Gastroesophageal sphincter (tissue), 4 donors: ENCODE measurements around the gene ATE1. TPM values are rescaled to one million over a fixed set of nuclear protein-coding genes. Genes with fewer than 3 reads are reported as not detected.
A peak's percentile ranks its signal among the peaks of the same experiment; 100 is the strongest.

Experiments used
- ATAC-seq: fragments of 150-250 bp; one replicate; pipeline ENCODE4 v1.9.1; 2016; ENCODE audit warnings: mild to moderate bottlenecking, moderate library complexity
- H3K27ac ChIP-seq, 4 donors: fragments of 200-600 bp; sonication (generic) in 3 of 4; 1 replicate in 3 of 4; 2 replicates in 1 of 4; pipeline ENCODE4 v1.5.1; 2016 to 2019
- H3K27me3 ChIP-seq: fragments of 200-600 bp; sonication (generic); one replicate; pipeline ENCODE4 v1.5.1; 2019
- H3K36me3 ChIP-seq, 2 donors: fragments of 200-600 bp; sonication (generic); one replicate each; pipeline ENCODE4 v1.5.1; 2019; ENCODE audit warnings: control low read depth in 1 of 2
- H3K4me1 ChIP-seq, 3 donors: fragments of 200-600 bp; sonication (generic); 1 replicate in 2 of 3; 2 replicates in 1 of 3; pipeline ENCODE4 v1.5.1; 2016 to 2019; ENCODE audit warnings: control low read depth in 2 of 3
- H3K4me3 ChIP-seq, 2 donors: fragments of 200-600 bp; sonication (generic); one replicate each; pipeline ENCODE4 v1.5.1; 2019; ENCODE audit warnings: mild to moderate bottlenecking in 1 of 2, moderate library complexity in 1 of 2
- H3K9me3 ChIP-seq, 3 donors: fragments of 200-600 bp; sonication (generic); one replicate each; pipeline ENCODE4 v1.5.1; 2017 to 2019; ENCODE audit warnings: control low read depth in 2 of 3
- CTCF ChIP-seq, 4 experiments: fragments of 200-600 bp in 2 of 4; fragments of 450-650 bp in 2 of 4; sonication (generic) in 1 of 4; IDR thresholded peaks; one replicate each; pipeline ENCODE4 v1.5.1; 2017 to 2019; ENCODE audit warnings: antibody characterized with exemption in 4 of 4, mild to moderate bottlenecking in 2 of 4, moderate library complexity in 2 of 4
- EP300 ChIP-seq: sonication (generic); formaldehyde crosslinking; IDR thresholded peaks from one replicate; pipeline ENCODE4 v1.6.1; 2017; ENCODE audit warnings: antibody characterized with exemption, mild to moderate bottlenecking
- POLR2A ChIP-seq, 2 donors: fragments of 450-650 bp; IDR thresholded peaks; one replicate each; pipeline ENCODE4 v1.6.1; 2017; ENCODE audit warnings: antibody characterized with exemption in 2 of 2, mild to moderate bottlenecking in 2 of 2, moderate library complexity in 1 of 2
- POLR2AphosphoS5 ChIP-seq: sonication (generic); formaldehyde crosslinking; IDR thresholded peaks from one replicate; pipeline ENCODE4 v1.6.1; 2017; ENCODE audit warnings: antibody characterized with exemption
- WGBS, 2 donors: methylation state at CpG; one replicate each; pipeline ENCODE4 v1.1.5; 2018; ENCODE audit warnings: low coverage in 1 of 2; 5-methylcytosine and 5-hydroxymethylcytosine counted together
- total RNA-seq, 4 donors: library from RNA; depleted of rRNA; stranded (reverse); fragments of >200 nt; gene quantifications; one replicate each; pipeline ENCODE4 v1.1.0, GENCODE V29; 2016

The ATE1 gene
- total RNA-seq, 4 donors from 2014 or later: 24.6 to 38.2 (median 32.6) TPM

- Histone ChIP-seq H3K36me3 (peaks cover 0 to 22% of the 10 kb centered on the region in 2 donors), H3K9me3 (peaks cover 0 to 20% (median 0%) of the 10 kb centered on the region in 3 donors), H3K4me3 (no peak overlapping the region), H3K27me3 (no peaks in the 10 kb centered on the region), H3K4me1 (peaks cover 0 to 13% (median 7%) of the 10 kb centered on the region in 3 donors), H3K27ac (peak overlapping the region in 1 of 4 donors; percentile 45)
- TF ChIP-seq POLR2AphosphoS5: no peak
- TF ChIP-seq CTCF (IDR thresholded peaks at IDR 0.05): peak in 1 of 4 experiments; percentile 7
- WGBS, 2 donors: 25 to 40% methylated on average over 6 of the region's 6 CpGs
- ATAC-seq: no peak
Observed at GRCh38 chr10:121753726-121754476, 173.9 kb downstream of the ATE1 start.

GRCh38 chr10:121751191-121751760 is 176.6 kb downstream of the ATE1 start:
- ATAC-seq: no peak
- H3K27ac ChIP-seq: no peak overlapping the region
- H3K27me3 ChIP-seq: no peaks in the 10 kb centered on the region
- H3K9me3 ChIP-seq: peaks cover 0 to 3% (median 0%) of the 10 kb centered on the region in 3 donors
- TF ChIP-seq CTCF (IDR thresholded peaks at IDR 0.05): no peak
- TF ChIP-seq POLR2AphosphoS5: no peak
- no peak for TF ChIP-seq EP300
- TF ChIP-seq POLR2A (IDR thresholded peaks at IDR 0.05): no peak
- peaks cover 0 to 13% (median 7%) of the 10 kb centered on the region in 3 donors for H3K4me1 ChIP-seq
- WGBS, 2 donors: 90 to 94% methylated on average over 3 of the region's 3 CpGs
- no peak overlapping the region for H3K4me3 ChIP-seq
- peaks cover 0 to 3% of the 10 kb centered on the region in 2 donors for H3K36me3 ChIP-seq

GRCh38 chr10:121747163-121747775 is 180.6 kb downstream of the ATE1 start:
- Histone ChIP-seq H3K27ac (no peak overlapping the region), H3K9me3 (no peaks in the 10 kb centered on the region), H3K27me3 (no peaks in the 10 kb centered on the region), H3K36me3 (peaks cover 0 to 15% of the 10 kb centered on the region in 2 donors), H3K4me3 (no peak overlapping the region), H3K4me1 (no peaks in the 10 kb centered on the region)
- ATAC-seq: no peak
- WGBS, 2 donors: 78 to 90% methylated on average over 1 to 3 of the region's 3 CpGs
- TF ChIP-seq EP300: no peak

- ATAC-seq: no peak
- Histone ChIP-seq H3K9me3 (no peaks in the 10 kb centered on the region), H3K27me3 (no peaks in the 10 kb centered on the region), H3K4me1 (no peaks in the 10 kb centered on the region), H3K36me3 (peaks cover 0 to 29% of the 10 kb centered on the region in 2 donors), H3K27ac (no peak overlapping the region), H3K4me3 (no peak overlapping the region)
- no peak for TF ChIP-seq EP300
- no peak for TF ChIP-seq POLR2A (IDR thresholded peaks at IDR 0.05)
- TF ChIP-seq POLR2AphosphoS5: no peak
- TF ChIP-seq CTCF (IDR thresholded peaks at IDR 0.05): no peak
- WGBS, 2 donors: 0% methylated on average over 1 of the region's 1 CpG
Observed at GRCh38 chr10:121741248-121741792, 186.5 kb downstream of the ATE1 start.

- H3K9me3 ChIP-seq: no peaks in the 10 kb centered on the region
- TF ChIP-seq POLR2A (IDR thresholded peaks at IDR 0.05) (no peak), CTCF (IDR thresholded peaks at IDR 0.05) (no peak), EP300 (no peak), POLR2AphosphoS5 (no peak)
- WGBS, 2 donors: 64 to 68% methylated on average over 2 of the region's 2 CpGs
- H3K4me1 ChIP-seq: no peaks in the 10 kb centered on the region
- H3K27ac ChIP-seq: no peak overlapping the region
- H3K27me3 ChIP-seq: no peaks in the 10 kb centered on the region
- no peak overlapping the region for H3K4me3 ChIP-seq
- ATAC-seq: no peak
- peaks cover 0 to 29% of the 10 kb centered on the region in 2 donors for H3K36me3 ChIP-seq
Observed at GRCh38 chr10:121740069-121740468, 187.8 kb downstream of the ATE1 start.
